Suprapubic skin (tissue), 3 donors: Measurements from ENCODE around the gene PPP3R1.

Experiments
- CTCF ChIP-seq, 2 donors: fragments of 200-600 bp in 1 of 2; fragments of 450-650 bp in 1 of 2; sonication (generic) in 1 of 2; IDR thresholded peaks; one replicate each; pipeline ENCODE4 v1.5.1; 2016 to 2019; ENCODE audit warnings: antibody characterized with exemption in 2 of 2, mild to moderate bottlenecking in 1 of 2, moderate library complexity in 1 of 2
- POLR2AphosphoS5 ChIP-seq, 3 donors: sonication (generic); formaldehyde crosslinking; IDR thresholded peaks; one replicate each; pipeline ENCODE4 v1.6.1; 2017; ENCODE audit warnings: antibody characterized with exemption in 3 of 3

- TF ChIP-seq POLR2AphosphoS5 (IDR thresholded peaks at IDR 0.05) (no peak), CTCF (IDR thresholded peaks at IDR 0.05) (no peak)
These were observed 20.1 kb upstream of the PPP3R1 start for GRCh38 chr2:68272246-68272994.
